Tongue (tissue), 2 donors: ENCODE results near the gene IFT80. TPM values are rescaled to one million over a fixed set of nuclear protein-coding genes. Genes with fewer than 3 reads are reported as not detected.
A peak's percentile ranks its signal among the peaks of the same experiment; 100 is the strongest.

Experiments
- DNase-seq: peaks from one replicate; pipeline ENCODE4 v3.0.0-alpha.2; 2015
- total RNA-seq: library from RNA; depleted of rRNA; stranded (reverse); fragments of >200 nt; gene quantifications from one replicate; pipeline ENCODE4 v1.2.3, GENCODE V29; 2014

The IFT80 gene
- 51.7 TPM for total RNA-seq

GRCh38 chr3:160399125-160400029, at the start of gene IFT80, which contains the start of gene SMC4:
IFT80 (minus strand) TSS chr3:160399225; CDS start chr3:160384600, 14,625 bp downstream.
SMC4 (plus strand) TSS chr3:160399650; CDS start chr3:160400827, 1,177 bp downstream.
- peak; percentile 98 for DNase-seq

- peak; percentile 17 for DNase-seq
These were observed 48.5 kb upstream of the IFT80 start for GRCh38 chr3:160447544-160447943.

GRCh38 chr3:160446522-160447056, 47.6 kb upstream of the IFT80 start:
- DNase-seq = no peak

GRCh38 chr3:160445854-160446253, 46.8 kb upstream of the IFT80 start:
- no peak for DNase-seq

- no peak for DNase-seq
These were observed 45.4 kb upstream of the IFT80 start for GRCh38 chr3:160444411-160444810.

- DNase-seq = no peak
These were observed 41.7 kb upstream of the IFT80 start for GRCh38 chr3:160440687-160441086.

GRCh38 chr3:160437083-160437455, 38.0 kb upstream of the IFT80 start:
- no peak for DNase-seq

- DNase-seq = no peak
These were observed 36.7 kb upstream of the IFT80 start for GRCh38 chr3:160435747-160436146.

GRCh38 chr3:160435095-160435494, 36.1 kb upstream of the IFT80 start:
- no peak for DNase-seq

GRCh38 chr3:160434071-160434470, 35.0 kb upstream of the IFT80 start:
- no peak for DNase-seq

- DNase-seq = no peak
These were observed 28.9 kb upstream of the IFT80 start for GRCh38 chr3:160427832-160428424.

- DNase-seq = no peak
These were observed 18.3 kb upstream of the IFT80 start for GRCh38 chr3:160417311-160417710.

GRCh38 chr3:160413613-160414248, 14.7 kb upstream of the IFT80 start:
- peak; percentile 86 for DNase-seq

GRCh38 chr3:160412477-160412876, 13.5 kb upstream of the IFT80 start:
- no peak for DNase-seq

GRCh38 chr3:160409812-160410610, 11.0 kb upstream of the IFT80 start:
- DNase-seq = no peak

- no peak for DNase-seq
These were observed 4.9 kb upstream of the IFT80 start for GRCh38 chr3:160403796-160404470.

- peak; percentile 37 for DNase-seq
These were observed 4.1 kb upstream of the IFT80 start for GRCh38 chr3:160403028-160403545.

- peak; percentile 26 for DNase-seq
These were observed 3.4 kb upstream of the IFT80 start for GRCh38 chr3:160402221-160403027.

- DNase-seq = peak; percentile 73
These were observed 2.5 kb upstream of the IFT80 start for GRCh38 chr3:160401291-160402095.
